MM.1S (cell line): ENCODE results near the gene ATIC.

ENCODE experiments used
- DNase-seq: peaks from one replicate; pipeline ENCODE4 v3.0.0-alpha.2; 2015
- H2AFZ ChIP-seq: fragments of 300-600 bp; sonication (generic); 2 replicates; pipeline ENCODE4 v1.6.0; 2016; ENCODE audit warnings: antibody characterized with exemption, low read length
- H3F3A ChIP-seq: fragments of 300-600 bp; sonication (generic); 2 replicates; pipeline ENCODE4 v1.6.1; 2016; ENCODE audit warnings: mild to moderate bottlenecking, antibody characterized with exemption, low read length, moderate library complexity, mixed read lengths; ENCODE audit not compliant: insufficient read depth
- H3K27ac ChIP-seq: fragments of 300-600 bp; sonication (generic); 2 replicates; pipeline ENCODE4 v1.5.1; 2016; ENCODE audit warnings: mild to moderate bottlenecking, low read length
- H3K27me3 ChIP-seq: fragments of 300-600 bp; sonication (generic); replicated peaks from 2 replicates; pipeline ENCODE4 v1.6.0; 2016; ENCODE audit warnings: low read length; ENCODE audit not compliant: insufficient read depth
- H3K36me3 ChIP-seq: fragments of 300-600 bp; sonication (generic); replicated peaks from 2 replicates; pipeline ENCODE4 v1.6.1; 2016; ENCODE audit warnings: mild to moderate bottlenecking, low read length, mixed read lengths; ENCODE audit not compliant: insufficient read depth
- H3K4me1 ChIP-seq: fragments of 300-600 bp; sonication (generic); 2 replicates; pipeline ENCODE4 v1.6.1; 2016; ENCODE audit warnings: low read length, mixed read lengths
- H3K4me2 ChIP-seq: fragments of 300-600 bp; sonication (generic); 2 replicates; pipeline ENCODE4 v1.6.0; 2016; ENCODE audit warnings: low read depth, low read length
- H3K4me3 ChIP-seq: fragments of 300-600 bp; sonication (generic); 2 replicates; pipeline ENCODE4 v1.5.1; 2016; ENCODE audit warnings: low read length, mixed read lengths
- H3K79me2 ChIP-seq: fragments of 300-600 bp; sonication (generic); 2 replicates; pipeline ENCODE4 v1.6.1; 2016; ENCODE audit warnings: mixed run types, low read length, mixed read lengths
- H3K9ac ChIP-seq: fragments of 300-600 bp; sonication (generic); 2 replicates; pipeline ENCODE4 v1.6.1; 2016; ENCODE audit warnings: low read length, mixed read lengths
- H3K9me2 ChIP-seq: fragments of 300-600 bp; sonication (generic); replicated peaks from 2 replicates; pipeline ENCODE4 v1.6.1; 2016; ENCODE audit warnings: mild to moderate bottlenecking, low read length, mixed read lengths; ENCODE audit not compliant: insufficient read depth
- H3K9me3 ChIP-seq: fragments of 300-600 bp; sonication (generic); replicated peaks from 2 replicates; pipeline ENCODE4 v1.6.1; 2016; ENCODE audit warnings: mild to moderate bottlenecking, low read length, mixed read lengths; ENCODE audit not compliant: insufficient read depth
- H4K20me1 ChIP-seq: fragments of 300-600 bp; sonication (generic); 2 replicates; pipeline ENCODE4 v1.6.1; 2016; ENCODE audit warnings: mild to moderate bottlenecking, low read length, moderate library complexity, mixed read lengths; ENCODE audit not compliant: insufficient read depth
- EZH2 ChIP-seq: fragments of 300-600 bp; sonication (generic); optimal IDR thresholded peaks from 2 replicates; pipeline ENCODE3; 2017; ENCODE audit warnings: low read depth, mild to moderate bottlenecking, antibody characterized with exemption, low read length, mixed read lengths
- EZH2phosphoT487 ChIP-seq: fragments of 300-600 bp; sonication (generic); IDR thresholded peaks from 2 replicates; pipeline ENCODE4 v1.6.1; 2018; ENCODE audit warnings: antibody characterized with exemption, low read length
- TF ChIP-seq, protein P1 (sequence below): fragments of 300-600 bp; sonication (generic); IDR thresholded peaks from 2 replicates; pipeline ENCODE4 v1.5.1; 2016; ENCODE audit warnings: antibody characterized with exemption, low read length, mixed read lengths

Gene ATIC

DNA sequence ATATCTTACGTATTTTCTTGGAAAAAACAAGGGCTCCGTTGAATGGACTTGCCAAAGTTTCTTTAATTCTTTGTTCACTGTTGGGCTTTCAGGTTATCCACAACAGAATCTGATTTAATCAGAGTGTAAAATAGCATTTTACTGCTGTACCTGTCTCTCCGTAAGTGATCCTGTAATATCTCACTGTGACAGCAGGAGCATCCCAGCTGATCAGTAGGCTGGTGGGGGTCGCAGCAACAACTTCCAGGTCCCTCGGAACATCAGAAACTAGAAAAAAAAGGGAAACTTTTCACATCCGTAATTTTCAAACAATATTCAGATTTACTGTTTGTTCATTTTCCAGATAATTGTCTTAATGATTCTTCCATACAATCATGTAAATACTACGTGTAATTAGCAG is 72.9 kb downstream of the ATIC start:
- Histone ChIP-seq H3K27me3 (no peaks in the 10 kb centered on the region), H3K4me2 (no peak overlapping the region)

DNA sequence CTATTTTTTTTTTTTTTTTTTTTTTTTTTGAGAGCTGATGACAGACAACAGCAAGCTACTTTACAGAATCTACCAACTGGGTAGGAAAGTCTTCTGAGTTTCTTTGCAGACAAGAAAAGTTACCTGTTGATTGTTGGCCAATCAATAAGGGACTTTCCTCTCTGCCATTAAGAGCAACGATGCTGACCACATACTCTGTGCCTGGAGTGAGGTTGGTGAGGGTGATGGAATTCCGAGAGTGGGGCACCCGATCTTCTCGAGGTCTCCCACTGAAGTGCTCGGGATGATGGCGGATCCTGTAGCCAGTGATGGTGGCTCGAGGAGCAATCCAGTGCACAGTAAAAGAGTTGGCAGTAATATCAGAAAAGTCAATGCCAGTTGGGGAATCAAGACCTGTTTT is 74.7 kb downstream of the ATIC start:
- H3F3A ChIP-seq: no peaks in the 10 kb centered on the region
- no peaks in the 10 kb centered on the region for H4K20me1 ChIP-seq
- no peaks in the 10 kb centered on the region for H3K27me3 ChIP-seq
- H3K9me2 ChIP-seq: no peaks in the 10 kb centered on the region
- H3K36me3 ChIP-seq: no peaks in the 10 kb centered on the region
- no peak overlapping the region for H3K4me2 ChIP-seq
- no peak overlapping the region for H2AFZ ChIP-seq
- H3K9ac ChIP-seq: no peak overlapping the region
- TF ChIP-seq EZH2phosphoT487: no peak
- TF ChIP-seq, protein P1, sequence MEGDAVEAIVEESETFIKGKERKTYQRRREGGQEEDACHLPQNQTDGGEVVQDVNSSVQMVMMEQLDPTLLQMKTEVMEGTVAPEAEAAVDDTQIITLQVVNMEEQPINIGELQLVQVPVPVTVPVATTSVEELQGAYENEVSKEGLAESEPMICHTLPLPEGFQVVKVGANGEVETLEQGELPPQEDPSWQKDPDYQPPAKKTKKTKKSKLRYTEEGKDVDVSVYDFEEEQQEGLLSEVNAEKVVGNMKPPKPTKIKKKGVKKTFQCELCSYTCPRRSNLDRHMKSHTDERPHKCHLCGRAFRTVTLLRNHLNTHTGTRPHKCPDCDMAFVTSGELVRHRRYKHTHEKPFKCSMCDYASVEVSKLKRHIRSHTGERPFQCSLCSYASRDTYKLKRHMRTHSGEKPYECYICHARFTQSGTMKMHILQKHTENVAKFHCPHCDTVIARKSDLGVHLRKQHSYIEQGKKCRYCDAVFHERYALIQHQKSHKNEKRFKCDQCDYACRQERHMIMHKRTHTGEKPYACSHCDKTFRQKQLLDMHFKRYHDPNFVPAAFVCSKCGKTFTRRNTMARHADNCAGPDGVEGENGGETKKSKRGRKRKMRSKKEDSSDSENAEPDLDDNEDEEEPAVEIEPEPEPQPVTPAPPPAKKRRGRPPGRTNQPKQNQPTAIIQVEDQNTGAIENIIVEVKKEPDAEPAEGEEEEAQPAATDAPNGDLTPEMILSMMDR: no peak
- no peak for TF ChIP-seq EZH2
- no peak overlapping the region for H3K27ac ChIP-seq
- H3K79me2 ChIP-seq: no peaks in the 10 kb centered on the region
- no peak for DNase-seq
- H3K4me1 ChIP-seq: no peaks in the 10 kb centered on the region
- H3K4me3 ChIP-seq: no peak overlapping the region
- H3K9me3 ChIP-seq: no peaks in the 10 kb centered on the region

More for the DNA sequence above, 72.9 kb downstream of the ATIC start:
- no peak overlapping the region for H3K27ac ChIP-seq
- H3K9me3 ChIP-seq: no peaks in the 10 kb centered on the region
- H3K4me3 ChIP-seq: no peak overlapping the region
- no peaks in the 10 kb centered on the region for H3K4me1 ChIP-seq
- no peak overlapping the region for H2AFZ ChIP-seq
- no peaks in the 10 kb centered on the region for H3K36me3 ChIP-seq
- H3F3A ChIP-seq: no peaks in the 10 kb centered on the region
- no peaks in the 10 kb centered on the region for H3K79me2 ChIP-seq
- H4K20me1 ChIP-seq: no peaks in the 10 kb centered on the region
- no peak for DNase-seq
- H3K9me2 ChIP-seq: no peaks in the 10 kb centered on the region
- TF ChIP-seq EZH2phosphoT487 (no peak), EZH2 (no peak)
- TF ChIP-seq, protein P1: no peak
- H3K9ac ChIP-seq: no peak overlapping the region

DNA sequence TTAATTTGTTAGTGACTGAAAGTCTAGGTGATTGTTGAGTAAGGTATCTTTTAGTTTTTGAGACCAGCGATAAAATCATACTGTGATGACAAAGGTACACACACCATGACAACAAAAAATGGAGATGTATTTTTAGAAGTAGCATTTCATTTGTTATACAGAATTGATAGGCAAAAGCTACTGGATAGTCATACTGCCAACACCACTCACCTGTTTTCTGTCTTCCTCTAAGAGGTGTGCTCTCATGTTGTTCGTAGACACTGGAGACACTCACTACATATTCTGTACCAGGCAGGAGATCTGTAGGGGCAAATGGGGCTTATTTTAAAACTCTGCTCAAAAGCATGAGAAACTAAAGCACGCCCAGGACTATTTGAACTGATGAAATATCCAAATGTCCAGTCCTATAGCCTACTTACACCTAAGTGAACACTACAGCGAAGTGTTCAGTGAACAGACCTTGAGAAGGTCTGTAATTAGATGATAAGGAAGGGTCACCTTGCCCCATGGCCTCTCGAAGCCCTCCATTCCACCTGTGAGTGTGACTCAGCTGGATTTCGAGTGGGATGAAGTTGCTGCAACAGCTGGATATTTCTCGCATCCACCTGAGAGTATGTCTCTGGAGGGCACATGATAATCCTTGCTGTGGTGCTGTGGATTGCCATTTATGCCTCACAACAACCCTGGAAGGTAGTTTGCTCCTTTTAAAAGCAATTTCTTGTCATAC is 76.3 kb downstream of the ATIC start:
- no peak overlapping the region for H3K4me3 ChIP-seq
- H3K4me2 ChIP-seq: no peak overlapping the region
- no peaks in the 10 kb centered on the region for H3F3A ChIP-seq
- TF ChIP-seq, protein P1: no peak
- no peak for DNase-seq
- no peaks in the 10 kb centered on the region for H3K79me2 ChIP-seq
- H3K9me3 ChIP-seq: no peaks in the 10 kb centered on the region
- H3K27me3 ChIP-seq: no peaks in the 10 kb centered on the region
- no peaks in the 10 kb centered on the region for H3K9me2 ChIP-seq
- H3K27ac ChIP-seq: no peak overlapping the region
- H3K36me3 ChIP-seq: no peaks in the 10 kb centered on the region
- no peaks in the 10 kb centered on the region for H3K4me1 ChIP-seq
- no peak overlapping the region for H3K9ac ChIP-seq
- no peak overlapping the region for H2AFZ ChIP-seq
- H4K20me1 ChIP-seq: no peaks in the 10 kb centered on the region
